CD14-positive monocyte (primary cell): ENCODE results near the gene PLXNA4. TPM values are rescaled to one million over a fixed set of nuclear protein-coding genes. Genes with fewer than 3 reads are reported as not detected.
A peak's percentile ranks its signal among the peaks of the same experiment; 100 is the strongest.

Source experiments
- DNase-seq, 3 donors: peaks; one replicate each; pipeline ENCODE4 v3.0.0-alpha.2; 2011 to 2022
- H2AFZ ChIP-seq: 2 replicates; pipeline ENCODE4 v1.6.0; 2012; ENCODE audit warnings: mild to moderate bottlenecking, low read depth, low read length, inconsistent platforms; ENCODE audit not compliant: insufficient read depth, poor library complexity, severe bottlenecking
- H3K27ac ChIP-seq, 2 donors: 1 replicate in 1 of 2; 2 replicates in 1 of 2; pipeline ENCODE4 v1.5.1; 2012 to 2013; ENCODE audit warnings: low read length in 2 of 2, control low read depth in 1 of 2, inconsistent platforms in 1 of 2, low read depth in 1 of 2, mild to moderate bottlenecking in 1 of 2
- H3K27me3 ChIP-seq, 2 donors: one replicate each; pipeline versions ENCODE4 v1.6.0 to v1.6.1; 2011 to 2013; ENCODE audit warnings: low read length in 2 of 2; ENCODE audit not compliant: control insufficient read depth in 2 of 2, insufficient read depth in 2 of 2
- H3K36me3 ChIP-seq, 2 donors: replicated peaks in 1 of 2; 1 replicate in 1 of 2; 2 replicates in 1 of 2; pipeline versions ENCODE4 v1.5.1 to v1.6.1; 2012 to 2013; ENCODE audit warnings: low read length in 2 of 2, control low read depth in 1 of 2, inconsistent platforms in 1 of 2, mild to moderate bottlenecking in 1 of 2; ENCODE audit not compliant: insufficient read depth in 2 of 2, control insufficient read depth in 1 of 2
- H3K4me1 ChIP-seq, 2 donors: 1 replicate in 1 of 2; 2 replicates in 1 of 2; pipeline versions ENCODE4 v1.5.1 to v1.6.1; 2012 to 2013; ENCODE audit warnings: low read length in 2 of 2, control low read depth in 1 of 2, inconsistent platforms in 1 of 2, mild to moderate bottlenecking in 1 of 2, moderate library complexity in 1 of 2; ENCODE audit not compliant: insufficient read depth in 2 of 2, control insufficient read depth in 1 of 2
- H3K4me2 ChIP-seq: replicated peaks from 2 replicates; pipeline ENCODE3; 2012; ENCODE audit warnings: low read length, moderate library complexity, mild to moderate bottlenecking; ENCODE audit not compliant: poor library complexity, severe bottlenecking; ENCODE audit errors: extremely low read depth
- H3K4me3 ChIP-seq, 3 experiments: fragments of 200-600 bp in 1 of 3; sonication (generic) in 1 of 3; replicated peaks in 1 of 3; 1 replicate in 2 of 3; 2 replicates in 1 of 3; pipeline ENCODE4 v1.5.1; 2011 to 2013; ENCODE audit warnings: low read length in 3 of 3, mild to moderate bottlenecking in 3 of 3, control low read depth in 2 of 3, low read depth in 2 of 3, inconsistent platforms in 1 of 3, moderate library complexity in 1 of 3
- H3K79me2 ChIP-seq: 2 replicates; pipeline ENCODE4 v1.6.0; 2012; ENCODE audit warnings: mild to moderate bottlenecking, control low read depth, inconsistent platforms, low read length, moderate library complexity; ENCODE audit not compliant: insufficient read depth
- H3K9ac ChIP-seq: 2 replicates; pipeline ENCODE4 v1.6.0; 2017; ENCODE audit warnings: low read length, mild to moderate bottlenecking; ENCODE audit not compliant: insufficient read depth, poor library complexity, severe bottlenecking
- H3K9me3 ChIP-seq, 2 donors: replicated peaks in 1 of 2; 1 replicate in 1 of 2; 2 replicates in 1 of 2; pipeline versions ENCODE4 v1.5.1 to v1.6.1; 2012 to 2013; ENCODE audit warnings: low read length in 2 of 2, control low read depth in 1 of 2; ENCODE audit not compliant: control insufficient read depth in 1 of 2, insufficient read depth in 1 of 2
- H4K20me1 ChIP-seq: 2 replicates; pipeline ENCODE4 v1.6.0; 2012; ENCODE audit warnings: mild to moderate bottlenecking, low read length, control low read depth, moderate library complexity; ENCODE audit not compliant: insufficient read depth
- H3K27ac Mint-ChIP-seq, 7 donors: one replicate each; pipeline ENCODE4 v1.8.0; 2020; ENCODE audit warnings: mild to moderate bottlenecking in 7 of 7, mixed read lengths in 7 of 7, moderate library complexity in 6 of 7, inconsistent platforms in 2 of 7
- H3K27me3 Mint-ChIP-seq, 3 donors: one replicate each; pipeline ENCODE4 v1.8.0; 2021 to 2022; ENCODE audit warnings: low read depth in 3 of 3, mild to moderate bottlenecking in 3 of 3, mixed read lengths in 3 of 3, moderate library complexity in 3 of 3, inconsistent platforms in 1 of 3
- H3K36me3 Mint-ChIP-seq, 2 donors: one replicate each; pipeline ENCODE4 v1.8.0; 2020; ENCODE audit warnings: mixed read lengths in 2 of 2, inconsistent platforms in 1 of 2, mild to moderate bottlenecking in 1 of 2
- H3K4me1 Mint-ChIP-seq: one replicate; pipeline ENCODE4 v1.8.0; 2020; ENCODE audit warnings: mild to moderate bottlenecking, mixed read lengths
- H3K4me3 Mint-ChIP-seq, 2 donors: one replicate each; pipeline ENCODE4 v1.8.0; 2020; ENCODE audit warnings: mild to moderate bottlenecking in 2 of 2, mixed read lengths in 2 of 2, moderate library complexity in 1 of 2
- H3K9me3 Mint-ChIP-seq, 7 donors: one replicate each; pipeline ENCODE4 v1.8.0; 2020 to 2022; ENCODE audit warnings: mixed read lengths in 7 of 7, mild to moderate bottlenecking in 6 of 7, moderate library complexity in 6 of 7, inconsistent platforms in 2 of 7
- WGBS: methylation state at CpG from one replicate; pipeline ENCODE4 v1.1.5; 2013; ENCODE audit warnings: missing lambda C conversion rate; ENCODE audit not compliant: insufficient coverage; 5-methylcytosine and 5-hydroxymethylcytosine counted together
- intact Hi-C, 2 donors: fragments of 100-400 bp; cut with micrococcal nuclease; formaldehyde crosslinking; loops; one replicate each; pipeline versions ENCODE4 v1.15.0 to v1.15.1; 2023
- polyA plus RNA-seq, 3 donors: library from polyadenylated mRNA; depleted of rRNA in 1 of 3; unstranded in 2 of 3; stranded (reverse) in 1 of 3; fragments of 300-500 nt in 2 of 3; fragments of >200 nt in 1 of 3; fragmentation: Illumina TruSeq in 2 of 3; gene quantifications; 1 replicate in 2 of 3; 2 replicates in 1 of 3; pipeline ENCODE4 v1.2.3, GENCODE V29; 2012 to 2021
- TF ChIP-seq, protein P1 (sequence below): fragments of 200-600 bp; IDR thresholded peaks from one replicate; pipeline ENCODE4 v1.8.0; 2022; ENCODE audit warnings: antibody characterized with exemption, mild to moderate bottlenecking

The PLXNA4 gene
- polyA plus RNA-seq, 3 donors, result not detected

DNA sequence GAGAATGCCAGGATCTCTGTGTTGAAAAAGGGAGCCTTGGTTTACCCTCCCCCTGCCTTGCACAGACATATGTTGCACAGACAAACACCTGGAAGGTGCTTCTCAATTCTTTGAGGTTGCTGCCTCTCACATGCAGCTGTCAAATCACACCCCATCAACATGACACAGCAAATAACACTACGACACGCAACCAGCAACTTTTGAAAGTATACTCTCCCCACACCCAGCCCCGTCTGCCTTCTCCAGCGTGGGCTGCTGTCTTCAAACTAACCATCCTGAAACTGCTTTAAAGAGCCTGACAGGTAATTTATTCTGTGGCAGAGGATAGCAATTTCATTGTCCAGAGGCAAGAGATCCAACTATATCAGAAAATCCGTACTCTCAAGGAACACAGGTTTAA is 136.1 kb downstream of the PLXNA4 start:
- Mint-ChIP-seq H3K27me3 (peaks cover 2 to 3% (median 3%) of the 10 kb centered on the region in 3 donors), H3K36me3 (peaks cover 0 to 1% of the 10 kb centered on the region in 2 donors), H3K4me1 (peaks cover 54% of the 10 kb centered on the region), H3K9me3 (peaks cover 0 to 2% (median 0%) of the 10 kb centered on the region in 7 donors), H3K27ac (peak overlapping the region in 4 of 7 donors; percentile 3 to 70 (median 56)), H3K4me3 (peak overlapping the region in 1 of 2 donors; percentile 69)
- H2AFZ ChIP-seq, result no peak overlapping the region
- no peak for DNase-seq
- no peaks in the 10 kb centered on the region for H3K9me3 ChIP-seq
- H3K27me3 ChIP-seq, result no peaks in the 10 kb centered on the region
- TF ChIP-seq, protein P1, sequence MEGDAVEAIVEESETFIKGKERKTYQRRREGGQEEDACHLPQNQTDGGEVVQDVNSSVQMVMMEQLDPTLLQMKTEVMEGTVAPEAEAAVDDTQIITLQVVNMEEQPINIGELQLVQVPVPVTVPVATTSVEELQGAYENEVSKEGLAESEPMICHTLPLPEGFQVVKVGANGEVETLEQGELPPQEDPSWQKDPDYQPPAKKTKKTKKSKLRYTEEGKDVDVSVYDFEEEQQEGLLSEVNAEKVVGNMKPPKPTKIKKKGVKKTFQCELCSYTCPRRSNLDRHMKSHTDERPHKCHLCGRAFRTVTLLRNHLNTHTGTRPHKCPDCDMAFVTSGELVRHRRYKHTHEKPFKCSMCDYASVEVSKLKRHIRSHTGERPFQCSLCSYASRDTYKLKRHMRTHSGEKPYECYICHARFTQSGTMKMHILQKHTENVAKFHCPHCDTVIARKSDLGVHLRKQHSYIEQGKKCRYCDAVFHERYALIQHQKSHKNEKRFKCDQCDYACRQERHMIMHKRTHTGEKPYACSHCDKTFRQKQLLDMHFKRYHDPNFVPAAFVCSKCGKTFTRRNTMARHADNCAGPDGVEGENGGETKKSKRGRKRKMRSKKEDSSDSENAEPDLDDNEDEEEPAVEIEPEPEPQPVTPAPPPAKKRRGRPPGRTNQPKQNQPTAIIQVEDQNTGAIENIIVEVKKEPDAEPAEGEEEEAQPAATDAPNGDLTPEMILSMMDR, result no peak
- peak overlapping the region; percentile 13 for H3K4me2 ChIP-seq
- intact Hi-C loops, result no loop called here
- H3K4me1 ChIP-seq, result peaks cover 41 to 54% of the 10 kb centered on the region in 2 donors
- no peak overlapping the region for H3K4me3 ChIP-seq
- H4K20me1 ChIP-seq, result no peaks in the 10 kb centered on the region
- H3K79me2 ChIP-seq, result no peaks in the 10 kb centered on the region
- WGBS, result no CpG with 5 or more reads among the region's 5 CpGs
- peak overlapping the region; percentile 0 for H3K9ac ChIP-seq
- H3K36me3 ChIP-seq, result no peaks in the 10 kb centered on the region
- no peak overlapping the region for H3K27ac ChIP-seq

DNA sequence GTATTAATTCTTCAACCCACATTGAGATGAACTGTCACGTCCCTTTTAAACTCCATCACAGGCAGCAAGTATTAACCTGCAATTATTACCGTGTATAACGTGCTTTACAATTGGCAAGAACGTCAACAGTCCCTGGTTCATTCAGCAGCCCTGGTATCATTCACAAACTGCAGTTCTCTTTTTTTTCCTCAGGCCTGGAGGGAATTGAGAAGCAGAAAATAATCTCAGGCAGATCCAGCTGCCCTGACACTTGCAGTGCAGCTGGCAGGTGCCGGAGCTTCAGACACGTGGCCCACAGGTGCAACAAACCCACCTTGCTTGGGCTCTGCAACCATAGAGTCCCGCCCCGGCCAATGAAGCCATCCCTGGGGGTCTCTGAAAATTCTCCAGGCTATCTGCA is 137.3 kb downstream of the PLXNA4 start:
- no peaks in the 10 kb centered on the region for H3K27me3 ChIP-seq
- TF ChIP-seq, protein P1, result no peak
- no peaks in the 10 kb centered on the region for H4K20me1 ChIP-seq
- peaks cover 37 to 49% of the 10 kb centered on the region in 2 donors for H3K4me1 ChIP-seq
- WGBS, result 92% methylated on average over 7 of the region's 8 CpGs
- Mint-ChIP-seq H3K4me3 (no peak overlapping the region), H3K4me1 (peaks cover 54% of the 10 kb centered on the region), H3K27ac (no peak overlapping the region), H3K27me3 (peaks cover 3 to 4% (median 4%) of the 10 kb centered on the region in 3 donors), H3K9me3 (peaks cover 0 to 4% (median 2%) of the 10 kb centered on the region in 7 donors), H3K36me3 (peaks cover 0 to 3% of the 10 kb centered on the region in 2 donors)
- no peak for DNase-seq
- H2AFZ ChIP-seq, result no peak overlapping the region
- no peaks in the 10 kb centered on the region for H3K36me3 ChIP-seq
- H3K79me2 ChIP-seq, result no peaks in the 10 kb centered on the region
- no peak overlapping the region for H3K4me3 ChIP-seq
- H3K9me3 ChIP-seq, result no peaks in the 10 kb centered on the region
- no peak overlapping the region for H3K27ac ChIP-seq
- H3K9ac ChIP-seq, result no peak overlapping the region
- intact Hi-C loops, result no loop called here
- no peak overlapping the region for H3K4me2 ChIP-seq
